ENCODE results near the gene DPY30.

- TF ChIP-seq, protein P1, sequence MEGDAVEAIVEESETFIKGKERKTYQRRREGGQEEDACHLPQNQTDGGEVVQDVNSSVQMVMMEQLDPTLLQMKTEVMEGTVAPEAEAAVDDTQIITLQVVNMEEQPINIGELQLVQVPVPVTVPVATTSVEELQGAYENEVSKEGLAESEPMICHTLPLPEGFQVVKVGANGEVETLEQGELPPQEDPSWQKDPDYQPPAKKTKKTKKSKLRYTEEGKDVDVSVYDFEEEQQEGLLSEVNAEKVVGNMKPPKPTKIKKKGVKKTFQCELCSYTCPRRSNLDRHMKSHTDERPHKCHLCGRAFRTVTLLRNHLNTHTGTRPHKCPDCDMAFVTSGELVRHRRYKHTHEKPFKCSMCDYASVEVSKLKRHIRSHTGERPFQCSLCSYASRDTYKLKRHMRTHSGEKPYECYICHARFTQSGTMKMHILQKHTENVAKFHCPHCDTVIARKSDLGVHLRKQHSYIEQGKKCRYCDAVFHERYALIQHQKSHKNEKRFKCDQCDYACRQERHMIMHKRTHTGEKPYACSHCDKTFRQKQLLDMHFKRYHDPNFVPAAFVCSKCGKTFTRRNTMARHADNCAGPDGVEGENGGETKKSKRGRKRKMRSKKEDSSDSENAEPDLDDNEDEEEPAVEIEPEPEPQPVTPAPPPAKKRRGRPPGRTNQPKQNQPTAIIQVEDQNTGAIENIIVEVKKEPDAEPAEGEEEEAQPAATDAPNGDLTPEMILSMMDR (IDR thresholded peaks at IDR 0.05), result no peak
- TF ChIP-seq POLR2AphosphoS5 (IDR thresholded peaks at IDR 0.05; ENCODE audit: low read depth, low read length) (no peak), REST (IDR thresholded peaks at IDR 0.05; ENCODE audit: insufficient read depth in 1 of 2, low read depth in 2 of 2, low read length in 1 of 2) (no peak)
These were observed 61.2 kb downstream of the DPY30 start for GRCh38 chr2:31978436-31978835.

Measured in Panc1 (cell line).